MCF 10A (cell line): ENCODE results near the gene MTHFR. TPM values are rescaled to one million over a fixed set of nuclear protein-coding genes. Genes with fewer than 3 reads are reported as not detected.

Experiments
- BruUV-seq: library from RNA; stranded (reverse); fragments of 400-500 nt; replicated peaks from 2 replicates; lab custom pipeline; 2021; lab: Mats Ljungman, UMichigan
- CTCF ChIA-PET: fragments of 300-600 bp; sonication (Branson Sonifier 250); formaldehyde crosslinking; extraction: SDS; loops from one replicate; lab custom pipeline; 2021; ENCODE audit warnings: antibody characterized with exemption, inconsistent platforms; lab: Yijun Ruan, JAX
- POLR2A ChIA-PET: fragments of 300-600, 350-650 bp; sonication (Branson Sonifier 250); formaldehyde crosslinking; extraction: SDS; loops from one replicate; lab custom pipeline; 2020; ENCODE audit warnings: antibody characterized with exemption, inconsistent platforms; lab: Yijun Ruan, JAX
- DNase-seq: peaks from one replicate; pipeline ENCODE4 v3.0.0-alpha.2; 2018; ENCODE audit not compliant: unreplicated experiment
- H3K27ac Mint-ChIP-seq: one replicate; pipeline ENCODE4 v1.8.0; 2022; ENCODE audit warnings: mild to moderate bottlenecking, low read depth, mixed read lengths; ENCODE audit not compliant: unreplicated experiment
- H3K27me3 Mint-ChIP-seq: one replicate; pipeline ENCODE4 v1.8.0; 2022; ENCODE audit warnings: mixed read lengths; ENCODE audit not compliant: insufficient read depth, unreplicated experiment
- H3K36me3 Mint-ChIP-seq: one replicate; pipeline ENCODE4 v1.8.0; 2022; ENCODE audit warnings: mild to moderate bottlenecking, moderate library complexity, mixed read lengths; ENCODE audit not compliant: insufficient read depth, unreplicated experiment
- H3K4me1 Mint-ChIP-seq: one replicate; pipeline ENCODE4 v1.8.0; 2022; ENCODE audit warnings: mixed read lengths; ENCODE audit not compliant: insufficient read depth, unreplicated experiment
- H3K4me3 Mint-ChIP-seq: one replicate; pipeline ENCODE4 v1.8.0; 2022; ENCODE audit warnings: mild to moderate bottlenecking, moderate library complexity, mixed read lengths; ENCODE audit not compliant: unreplicated experiment
- H3K9me3 Mint-ChIP-seq: one replicate; pipeline ENCODE4 v1.8.0; 2022; ENCODE audit warnings: mixed read lengths; ENCODE audit not compliant: unreplicated experiment
- intact Hi-C: fragments of 100-400 bp; cut with micrococcal nuclease; formaldehyde crosslinking; loops from 2 replicates; pipeline ENCODE4 v1.14.1; 2022
- total RNA-seq: library from RNA; stranded (reverse); gene quantifications from 2 replicates; pipeline ENCODE4 v1.2.3, GENCODE V29; 2022
- TF ChIP-seq, protein P1 (sequence below): fragments of 200-600 bp; IDR thresholded peaks from one replicate; pipeline ENCODE4 v1.8.0; 2022; ENCODE audit warnings: antibody characterized with exemption, mild to moderate bottlenecking; ENCODE audit not compliant: unreplicated experiment

The MTHFR gene
- total RNA-seq, 1 experiment from 2014 or later = 14.0 TPM

DNA sequence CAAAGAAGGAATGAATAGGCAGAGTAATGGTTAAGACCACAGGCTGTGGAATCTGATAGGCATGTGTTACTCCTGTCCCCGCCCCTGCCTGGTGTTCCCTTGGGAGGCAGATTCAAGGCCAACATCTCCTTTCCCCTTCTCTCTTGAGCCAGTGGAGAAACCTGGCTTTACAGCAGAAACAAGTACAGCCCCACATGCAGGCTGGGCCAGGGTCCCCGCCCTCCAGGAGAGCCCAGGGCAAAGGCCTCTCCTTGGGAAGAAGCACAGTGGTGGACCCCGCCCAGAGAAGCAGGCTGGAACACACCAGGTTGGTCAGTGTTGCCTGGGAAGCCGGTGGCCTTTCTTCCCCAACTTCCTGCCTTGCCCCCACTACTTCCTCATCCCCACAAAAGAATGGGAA is 36.9 kb downstream of the MTHFR start:
- H3K4me3 Mint-ChIP-seq = no peak overlapping the region
- no peak for DNase-seq
- TF ChIP-seq, protein P1, sequence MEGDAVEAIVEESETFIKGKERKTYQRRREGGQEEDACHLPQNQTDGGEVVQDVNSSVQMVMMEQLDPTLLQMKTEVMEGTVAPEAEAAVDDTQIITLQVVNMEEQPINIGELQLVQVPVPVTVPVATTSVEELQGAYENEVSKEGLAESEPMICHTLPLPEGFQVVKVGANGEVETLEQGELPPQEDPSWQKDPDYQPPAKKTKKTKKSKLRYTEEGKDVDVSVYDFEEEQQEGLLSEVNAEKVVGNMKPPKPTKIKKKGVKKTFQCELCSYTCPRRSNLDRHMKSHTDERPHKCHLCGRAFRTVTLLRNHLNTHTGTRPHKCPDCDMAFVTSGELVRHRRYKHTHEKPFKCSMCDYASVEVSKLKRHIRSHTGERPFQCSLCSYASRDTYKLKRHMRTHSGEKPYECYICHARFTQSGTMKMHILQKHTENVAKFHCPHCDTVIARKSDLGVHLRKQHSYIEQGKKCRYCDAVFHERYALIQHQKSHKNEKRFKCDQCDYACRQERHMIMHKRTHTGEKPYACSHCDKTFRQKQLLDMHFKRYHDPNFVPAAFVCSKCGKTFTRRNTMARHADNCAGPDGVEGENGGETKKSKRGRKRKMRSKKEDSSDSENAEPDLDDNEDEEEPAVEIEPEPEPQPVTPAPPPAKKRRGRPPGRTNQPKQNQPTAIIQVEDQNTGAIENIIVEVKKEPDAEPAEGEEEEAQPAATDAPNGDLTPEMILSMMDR = no peak
- intact Hi-C loops = no loop called here
- no peaks in the 10 kb centered on the region for H3K9me3 Mint-ChIP-seq
- no peaks in the 10 kb centered on the region for H3K27me3 Mint-ChIP-seq
- POLR2A ChIA-PET = no interaction called here
- no peaks in the 10 kb centered on the region for H3K4me1 Mint-ChIP-seq
- H3K27ac Mint-ChIP-seq = no peak overlapping the region
- no peaks in the 10 kb centered on the region for H3K36me3 Mint-ChIP-seq
- no TSS peak for BruUV-seq
- CTCF ChIA-PET = interaction anchor here (0.6 kb wide), 1 partner anchor 460 kb away, joined by 3 read pairs; no protein-coding TSS in a partner anchor

DNA sequence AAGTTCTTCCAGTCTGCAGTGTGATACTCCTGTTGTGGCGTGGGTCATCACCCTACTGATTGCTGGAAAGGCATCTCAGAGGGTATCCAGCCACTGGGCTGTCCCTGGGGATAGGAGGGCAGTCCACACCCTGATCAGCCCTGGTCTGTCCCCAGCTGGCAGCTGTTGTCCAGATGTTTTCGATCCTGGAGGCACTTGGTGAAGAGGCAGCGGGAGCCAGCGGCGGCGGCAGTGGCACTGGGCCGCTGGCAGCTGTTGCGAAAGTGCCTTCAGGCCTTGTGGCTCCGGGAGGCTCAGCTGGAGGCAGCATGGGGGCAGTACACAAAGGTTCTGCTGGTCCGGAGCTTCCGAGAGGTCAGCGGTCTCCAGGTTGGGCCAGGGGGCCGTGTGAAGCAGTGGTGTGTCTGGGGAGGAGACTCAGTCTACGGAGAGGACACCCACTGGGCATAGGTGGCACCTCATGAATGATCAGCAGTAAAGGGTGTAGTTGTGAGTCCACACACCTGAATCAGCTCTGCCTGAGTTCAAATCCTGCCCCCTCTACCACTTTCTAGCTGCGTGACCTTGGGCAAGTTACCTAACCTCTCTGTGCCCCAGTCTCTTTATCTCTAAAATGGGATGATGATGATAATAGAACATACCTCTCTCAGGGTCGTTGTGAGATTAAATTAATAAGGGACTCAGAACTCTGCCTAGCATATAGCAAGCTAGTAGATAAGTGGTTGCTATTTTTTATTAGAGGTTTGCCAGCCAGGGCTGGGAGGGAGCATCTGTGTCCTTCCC is 37.7 kb downstream of the MTHFR start:
- Mint-ChIP-seq H3K4me3 (no peak overlapping the region), H3K27ac (no peak overlapping the region), H3K4me1 (no peaks in the 10 kb centered on the region), H3K27me3 (no peaks in the 10 kb centered on the region), H3K9me3 (no peaks in the 10 kb centered on the region), H3K36me3 (no peaks in the 10 kb centered on the region)
- no TSS peak for BruUV-seq
- intact Hi-C loops = no loop called here
- TF ChIP-seq, protein P1 = no peak
- DNase-seq = no peak
- ChIA-PET POLR2A (no interaction called here), CTCF (no interaction called here)

GRCh38 chr1:11766429-11766776 is 39.4 kb downstream of the MTHFR start:
- Mint-ChIP-seq H3K27me3 (peaks cover 5% of the 10 kb centered on the region), H3K4me3 (no peak overlapping the region), H3K36me3 (no peaks in the 10 kb centered on the region), H3K9me3 (no peaks in the 10 kb centered on the region), H3K4me1 (no peaks in the 10 kb centered on the region), H3K27ac (no peak overlapping the region)
- intact Hi-C loops = no loop called here
- TF ChIP-seq, protein P1 = no peak
- no TSS peak for BruUV-seq
- ChIA-PET CTCF (no interaction called here), POLR2A (no interaction called here)
- DNase-seq = no peak

GRCh38 chr1:11765661-11766428 is 39.9 kb downstream of the MTHFR start:
- Mint-ChIP-seq H3K4me3 (no peak overlapping the region), H3K27ac (no peak overlapping the region), H3K4me1 (no peaks in the 10 kb centered on the region), H3K27me3 (peaks cover 10% of the 10 kb centered on the region), H3K9me3 (no peaks in the 10 kb centered on the region), H3K36me3 (no peaks in the 10 kb centered on the region)
- TF ChIP-seq, protein P1 = no peak
- CTCF ChIA-PET = no interaction called here
- BruUV-seq = no TSS peak
- POLR2A ChIA-PET = no interaction called here
- DNase-seq = no peak
- intact Hi-C loops = no loop called here
